H1 (cell line): ENCODE data around the gene OPALIN. TPM values are rescaled to one million over a fixed set of nuclear protein-coding genes. Genes with fewer than 3 reads are reported as not detected.

ENCODE experiments used
- CBX8 ChIP-seq: fragments of 300-800, 300-1000 bp; sonication (generic); IDR thresholded peaks from 2 replicates; pipeline ENCODE4 v1.7.1; 2016; ENCODE audit warnings: low read depth, low read length, borderline replicate concordance
- CEBPB ChIP-seq: IDR thresholded peaks from 2 replicates; pipeline ENCODE4 v1.6.1; 2012; ENCODE audit warnings: low read depth, low read length
- EGR1 ChIP-seq: IDR thresholded peaks from 2 replicates; pipeline ENCODE4 v1.6.1; 2011; ENCODE audit warnings: low read depth, low read length, borderline replicate concordance
- RBBP5 ChIP-seq: IDR thresholded peaks from 2 replicates; pipeline ENCODE4 v1.7.1; 2012; ENCODE audit warnings: low read depth, mild to moderate bottlenecking, inconsistent platforms, low read length, moderate library complexity, borderline replicate concordance
- polyA plus RNA-seq, 7 experiments: library from polyadenylated mRNA; depleted of rRNA in 3 of 7; stranded (reverse) in 5 of 7; unstranded in 2 of 7; fragments of >200 nt in 5 of 7; fragments of 200-250 nt in 2 of 7; gene quantifications; 1 replicate in 5 of 7; 2 replicates in 1 of 7; 4 replicates in 1 of 7; pipeline versions ENCODE4 v1.2.1 to v1.2.3, GENCODE V29; 2011 to 2013; ENCODE audit warnings: missing spikeins in 2 of 7, mixed read lengths in 2 of 7
- total RNA-seq: library from RNA; stranded (reverse); fragmentation: NEBNext Ultra II Directional; extraction: Animal tissue kit (Norgen Biotek cat#: 25700); gene quantifications from 2 replicates; pipeline ENCODE4 v1.2.1, GENCODE V29; 2021
- TF ChIP-seq, protein P1 (sequence below): fragments of 300-600 bp; sonication (generic); IDR thresholded peaks from 2 replicates; pipeline ENCODE4 v1.7.1; 2012; ENCODE audit warnings: low read length, moderate library complexity, mild to moderate bottlenecking, inconsistent platforms; ENCODE audit not compliant: insufficient replicate concordance

OPALIN gene
- total and polyA plus RNA-seq, 2 of the 8 experiments (the other 6 are each of a cell fraction or from before 2014, with no cell fraction given) = 0.03 TPM; not detected in 1

DNA sequence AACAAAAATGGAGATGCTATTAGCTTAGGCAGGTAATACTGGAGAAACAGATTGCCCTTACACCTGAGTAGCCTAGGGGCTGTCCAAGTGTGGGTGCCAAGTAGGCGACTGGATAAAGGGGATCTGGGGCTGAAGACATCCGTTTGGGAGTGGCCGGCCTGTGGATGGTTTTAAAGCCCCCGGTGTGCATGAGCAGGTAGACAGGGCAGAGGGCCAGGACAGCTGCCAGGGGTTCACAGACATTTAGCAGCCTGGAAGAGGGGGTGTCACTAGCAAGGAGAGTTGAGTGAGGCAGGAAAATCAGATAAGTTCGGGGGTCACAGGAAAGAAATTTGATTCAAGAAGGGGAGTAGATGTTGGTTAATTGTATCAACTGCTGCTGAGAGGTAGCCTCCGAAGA lies 1.5 kb upstream of the OPALIN start (continued):
- TF ChIP-seq, protein P1, sequence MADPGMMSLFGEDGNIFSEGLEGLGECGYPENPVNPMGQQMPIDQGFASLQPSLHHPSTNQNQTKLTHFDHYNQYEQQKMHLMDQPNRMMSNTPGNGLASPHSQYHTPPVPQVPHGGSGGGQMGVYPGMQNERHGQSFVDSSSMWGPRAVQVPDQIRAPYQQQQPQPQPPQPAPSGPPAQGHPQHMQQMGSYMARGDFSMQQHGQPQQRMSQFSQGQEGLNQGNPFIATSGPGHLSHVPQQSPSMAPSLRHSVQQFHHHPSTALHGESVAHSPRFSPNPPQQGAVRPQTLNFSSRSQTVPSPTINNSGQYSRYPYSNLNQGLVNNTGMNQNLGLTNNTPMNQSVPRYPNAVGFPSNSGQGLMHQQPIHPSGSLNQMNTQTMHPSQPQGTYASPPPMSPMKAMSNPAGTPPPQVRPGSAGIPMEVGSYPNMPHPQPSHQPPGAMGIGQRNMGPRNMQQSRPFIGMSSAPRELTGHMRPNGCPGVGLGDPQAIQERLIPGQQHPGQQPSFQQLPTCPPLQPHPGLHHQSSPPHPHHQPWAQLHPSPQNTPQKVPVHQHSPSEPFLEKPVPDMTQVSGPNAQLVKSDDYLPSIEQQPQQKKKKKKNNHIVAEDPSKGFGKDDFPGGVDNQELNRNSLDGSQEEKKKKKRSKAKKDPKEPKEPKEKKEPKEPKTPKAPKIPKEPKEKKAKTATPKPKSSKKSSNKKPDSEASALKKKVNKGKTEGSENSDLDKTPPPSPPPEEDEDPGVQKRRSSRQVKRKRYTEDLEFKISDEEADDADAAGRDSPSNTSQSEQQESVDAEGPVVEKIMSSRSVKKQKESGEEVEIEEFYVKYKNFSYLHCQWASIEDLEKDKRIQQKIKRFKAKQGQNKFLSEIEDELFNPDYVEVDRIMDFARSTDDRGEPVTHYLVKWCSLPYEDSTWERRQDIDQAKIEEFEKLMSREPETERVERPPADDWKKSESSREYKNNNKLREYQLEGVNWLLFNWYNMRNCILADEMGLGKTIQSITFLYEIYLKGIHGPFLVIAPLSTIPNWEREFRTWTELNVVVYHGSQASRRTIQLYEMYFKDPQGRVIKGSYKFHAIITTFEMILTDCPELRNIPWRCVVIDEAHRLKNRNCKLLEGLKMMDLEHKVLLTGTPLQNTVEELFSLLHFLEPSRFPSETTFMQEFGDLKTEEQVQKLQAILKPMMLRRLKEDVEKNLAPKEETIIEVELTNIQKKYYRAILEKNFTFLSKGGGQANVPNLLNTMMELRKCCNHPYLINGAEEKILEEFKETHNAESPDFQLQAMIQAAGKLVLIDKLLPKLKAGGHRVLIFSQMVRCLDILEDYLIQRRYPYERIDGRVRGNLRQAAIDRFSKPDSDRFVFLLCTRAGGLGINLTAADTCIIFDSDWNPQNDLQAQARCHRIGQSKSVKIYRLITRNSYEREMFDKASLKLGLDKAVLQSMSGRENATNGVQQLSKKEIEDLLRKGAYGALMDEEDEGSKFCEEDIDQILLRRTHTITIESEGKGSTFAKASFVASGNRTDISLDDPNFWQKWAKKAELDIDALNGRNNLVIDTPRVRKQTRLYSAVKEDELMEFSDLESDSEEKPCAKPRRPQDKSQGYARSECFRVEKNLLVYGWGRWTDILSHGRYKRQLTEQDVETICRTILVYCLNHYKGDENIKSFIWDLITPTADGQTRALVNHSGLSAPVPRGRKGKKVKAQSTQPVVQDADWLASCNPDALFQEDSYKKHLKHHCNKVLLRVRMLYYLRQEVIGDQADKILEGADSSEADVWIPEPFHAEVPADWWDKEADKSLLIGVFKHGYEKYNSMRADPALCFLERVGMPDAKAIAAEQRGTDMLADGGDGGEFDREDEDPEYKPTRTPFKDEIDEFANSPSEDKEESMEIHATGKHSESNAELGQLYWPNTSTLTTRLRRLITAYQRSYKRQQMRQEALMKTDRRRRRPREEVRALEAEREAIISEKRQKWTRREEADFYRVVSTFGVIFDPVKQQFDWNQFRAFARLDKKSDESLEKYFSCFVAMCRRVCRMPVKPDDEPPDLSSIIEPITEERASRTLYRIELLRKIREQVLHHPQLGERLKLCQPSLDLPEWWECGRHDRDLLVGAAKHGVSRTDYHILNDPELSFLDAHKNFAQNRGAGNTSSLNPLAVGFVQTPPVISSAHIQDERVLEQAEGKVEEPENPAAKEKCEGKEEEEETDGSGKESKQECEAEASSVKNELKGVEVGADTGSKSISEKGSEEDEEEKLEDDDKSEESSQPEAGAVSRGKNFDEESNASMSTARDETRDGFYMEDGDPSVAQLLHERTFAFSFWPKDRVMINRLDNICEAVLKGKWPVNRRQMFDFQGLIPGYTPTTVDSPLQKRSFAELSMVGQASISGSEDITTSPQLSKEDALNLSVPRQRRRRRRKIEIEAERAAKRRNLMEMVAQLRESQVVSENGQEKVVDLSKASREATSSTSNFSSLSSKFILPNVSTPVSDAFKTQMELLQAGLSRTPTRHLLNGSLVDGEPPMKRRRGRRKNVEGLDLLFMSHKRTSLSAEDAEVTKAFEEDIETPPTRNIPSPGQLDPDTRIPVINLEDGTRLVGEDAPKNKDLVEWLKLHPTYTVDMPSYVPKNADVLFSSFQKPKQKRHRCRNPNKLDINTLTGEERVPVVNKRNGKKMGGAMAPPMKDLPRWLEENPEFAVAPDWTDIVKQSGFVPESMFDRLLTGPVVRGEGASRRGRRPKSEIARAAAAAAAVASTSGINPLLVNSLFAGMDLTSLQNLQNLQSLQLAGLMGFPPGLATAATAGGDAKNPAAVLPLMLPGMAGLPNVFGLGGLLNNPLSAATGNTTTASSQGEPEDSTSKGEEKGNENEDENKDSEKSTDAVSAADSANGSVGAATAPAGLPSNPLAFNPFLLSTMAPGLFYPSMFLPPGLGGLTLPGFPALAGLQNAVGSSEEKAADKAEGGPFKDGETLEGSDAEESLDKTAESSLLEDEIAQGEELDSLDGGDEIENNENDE = no peak
- TF ChIP-seq EGR1 = no peak
- TF ChIP-seq RBBP5 = no peak
- TF ChIP-seq CEBPB = no peak
- no peak for TF ChIP-seq CBX8
- TF ChIP-seq, all 59 proteins: peak for 0
